Measurements from ENCODE around the gene G3BP2.
"Not testable (repeated sequence)": the region's sequence is repeated elsewhere in the genome, so short reads cannot be mapped to it uniquely, and the experiment has no call there.

Gene G3BP2

DNA sequence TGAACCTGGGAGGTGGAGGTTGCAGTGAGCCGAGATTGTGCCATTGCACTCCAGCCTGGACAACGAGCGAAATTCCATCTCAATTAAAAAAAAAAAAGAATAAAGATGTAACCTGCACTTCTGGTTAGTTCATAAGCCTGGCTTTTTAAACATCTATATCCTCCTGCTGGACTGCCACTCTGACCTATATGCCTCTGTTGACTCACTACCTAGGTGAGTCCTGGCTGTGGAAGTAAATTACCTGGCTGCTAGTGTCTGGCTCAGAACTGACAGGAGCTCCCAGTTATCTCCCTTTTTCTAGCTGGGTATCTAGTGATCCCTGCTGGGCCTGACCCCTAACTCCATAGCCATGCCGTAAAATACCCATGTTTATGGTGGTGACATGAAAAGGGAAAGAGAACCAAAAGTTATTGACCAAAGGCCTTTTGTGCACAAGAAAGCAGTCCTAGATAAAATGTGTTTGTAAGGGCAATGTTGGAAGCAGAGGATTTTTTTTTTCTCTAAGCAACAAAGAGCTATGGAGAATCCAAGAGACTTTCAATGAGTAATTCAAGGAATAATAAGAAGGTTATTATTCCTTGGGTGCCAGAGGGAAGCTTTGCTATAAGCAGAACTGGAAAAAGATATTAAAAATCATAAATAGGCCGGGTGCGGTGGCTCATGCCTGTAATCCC lies 10.4 kb upstream of the G3BP2 start:
- no peak for FAIRE-seq

DNA sequence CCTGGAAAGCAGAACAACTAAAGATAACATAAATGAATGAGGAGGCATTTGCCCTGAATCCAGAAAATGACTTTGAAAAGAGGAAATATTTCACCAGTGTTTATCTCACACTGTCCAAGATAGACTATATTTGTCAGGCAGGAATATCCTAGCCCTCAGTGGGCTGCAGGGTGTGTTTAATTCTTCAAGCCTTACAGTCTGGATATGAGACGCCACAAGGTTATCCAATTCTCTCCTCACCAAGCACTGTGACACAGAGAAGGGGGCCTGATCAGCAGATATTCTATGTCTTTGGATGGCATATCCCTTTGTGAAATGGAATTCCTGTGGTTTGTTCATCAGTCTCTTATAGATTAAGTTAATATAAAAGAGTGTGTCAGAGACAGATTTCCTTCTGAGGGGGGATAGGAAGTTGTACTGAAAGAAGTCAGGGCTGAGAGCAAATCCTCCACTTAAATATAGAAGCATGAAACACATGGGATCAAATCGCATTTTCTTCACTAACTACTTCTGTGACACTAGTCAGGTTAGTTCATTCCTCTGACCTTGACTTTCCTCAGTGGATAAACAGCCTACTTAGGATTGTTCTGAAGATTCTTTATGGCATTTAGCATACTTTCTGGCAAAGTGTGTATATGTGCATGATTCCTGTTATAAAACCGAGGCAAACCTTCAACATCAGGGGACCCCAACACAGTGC lies 6.8 kb upstream of the G3BP2 start:
- FAIRE-seq: no peak

- no peak for FAIRE-seq
These were observed 5.8 kb upstream of the G3BP2 start for GRCh38 chr4:75678965-75679364.

DNA sequence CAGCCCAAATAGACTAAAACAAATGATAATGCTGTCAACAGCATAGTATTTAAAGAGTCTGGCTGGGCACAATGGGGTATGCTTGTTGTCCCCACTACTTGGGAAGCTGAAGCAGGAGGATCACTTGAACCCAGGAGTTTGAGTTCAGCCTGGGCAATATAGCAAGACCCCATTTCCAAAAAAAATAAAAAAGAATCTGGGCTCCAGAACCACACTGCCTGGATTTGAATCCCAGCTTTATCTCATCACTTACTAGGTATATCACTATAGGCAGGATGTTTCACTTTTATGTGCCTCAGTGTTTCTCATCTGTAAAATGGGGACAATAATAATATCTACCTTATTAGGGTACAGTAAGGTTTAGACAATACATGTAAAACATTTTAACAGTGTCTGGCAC lies 5.3 kb upstream of the G3BP2 start:
- FAIRE-seq: no peak

GRCh38 chr4:75675004-75675531 lies 1.9 kb upstream of the G3BP2 start:
- no peak for FAIRE-seq

DNA sequence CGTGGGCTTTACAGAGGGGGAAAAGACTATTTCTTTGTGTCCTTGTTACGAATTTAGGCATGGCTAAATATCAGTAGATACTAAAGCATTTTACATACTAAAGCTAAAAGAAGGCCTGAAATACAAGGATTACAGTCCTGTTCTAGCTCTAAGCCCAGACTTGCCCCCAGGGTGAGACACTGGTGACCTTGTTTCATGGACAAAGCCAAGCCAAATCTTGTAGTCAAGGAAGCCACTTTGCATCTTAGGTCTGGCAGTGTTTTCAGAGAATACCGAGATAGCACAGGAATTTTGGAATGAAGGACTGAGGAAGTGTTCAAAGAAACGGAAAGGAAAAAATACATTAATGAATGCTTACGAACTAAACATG lies 733 bp upstream of the G3BP2 start:
- no peak for FAIRE-seq

DNA sequence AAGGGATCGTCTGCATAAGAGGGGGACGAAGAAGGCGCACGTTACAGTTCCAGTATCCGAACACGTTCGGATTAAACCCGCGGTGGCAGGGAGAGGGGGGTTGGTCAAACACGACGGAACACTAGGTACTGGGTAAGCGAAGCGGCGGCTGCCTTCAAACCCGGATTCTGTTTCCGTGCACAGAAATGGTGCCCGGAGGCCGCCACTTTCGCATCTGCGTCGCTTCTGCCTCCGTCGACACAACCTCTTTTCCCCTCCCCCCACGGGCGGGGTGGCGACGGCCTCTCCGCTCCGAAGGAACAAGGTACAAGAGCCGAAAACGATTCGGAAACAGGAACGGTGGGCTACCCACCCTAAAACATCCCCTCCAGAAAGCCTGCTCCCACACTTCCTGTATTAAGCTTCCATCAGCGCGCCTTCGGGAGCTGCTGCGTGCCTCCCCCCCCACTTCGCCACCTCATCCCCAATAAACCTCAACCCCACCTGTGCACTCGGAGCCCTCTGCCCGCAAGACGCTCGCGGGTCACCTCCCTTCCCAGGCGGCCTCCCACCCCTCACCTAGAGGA lies 667 bp downstream of the G3BP2 start:
- no peak for FAIRE-seq

- no peak for FAIRE-seq
These were observed 1.3 kb downstream of the G3BP2 start for GRCh38 chr4:75671802-75672421.

DNA sequence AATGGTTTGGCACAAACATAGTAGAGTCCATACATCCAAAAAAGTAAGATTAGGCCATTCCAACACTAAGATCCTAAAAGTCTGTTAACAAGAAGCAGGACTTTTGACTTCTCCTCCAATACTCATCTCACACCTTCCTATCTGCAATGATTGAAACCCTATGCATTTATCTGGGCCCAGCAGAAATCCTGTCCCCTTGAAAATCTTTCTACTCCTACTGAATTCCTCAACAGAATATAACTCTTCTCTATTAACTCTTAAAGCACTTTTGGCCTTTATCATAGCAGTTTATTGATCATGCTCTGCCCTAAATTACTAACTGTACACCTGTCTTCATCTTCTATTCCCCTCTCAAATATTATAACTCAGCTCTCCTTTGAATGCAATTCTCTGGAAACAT lies 4.6 kb downstream of the G3BP2 start:
- no peak for FAIRE-seq

GRCh38 chr4:75667636-75668035 lies 5.6 kb downstream of the G3BP2 start:
- not testable (repeated sequence) for FAIRE-seq

- FAIRE-seq: no peak
These were observed 6.9 kb downstream of the G3BP2 start for GRCh38 chr4:75666299-75666698.

- not testable (repeated sequence) for FAIRE-seq
These were observed 8.6 kb downstream of the G3BP2 start for GRCh38 chr4:75664604-75665003.

- FAIRE-seq: no peak
These were observed 10.6 kb downstream of the G3BP2 start for GRCh38 chr4:75662626-75663025.

DNA sequence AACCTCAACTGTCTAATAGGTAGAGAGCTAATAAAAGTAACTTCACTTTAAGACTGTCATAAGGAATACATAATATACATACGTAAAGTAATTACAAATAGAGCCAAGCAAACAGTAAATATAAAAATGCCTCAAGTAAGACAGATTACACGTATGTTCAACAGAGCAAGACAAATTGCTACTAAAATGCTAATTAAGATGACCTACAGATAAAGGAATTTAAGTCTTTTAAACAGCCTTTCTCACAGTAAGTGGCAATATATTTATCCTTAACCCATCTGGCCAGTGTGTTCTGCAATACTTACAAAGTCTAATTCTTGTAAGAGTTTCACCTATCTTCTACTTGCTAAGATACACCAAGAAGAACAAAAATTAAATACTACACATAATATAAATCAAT lies 12.7 kb downstream of the G3BP2 start:
- no peak for FAIRE-seq

DNA sequence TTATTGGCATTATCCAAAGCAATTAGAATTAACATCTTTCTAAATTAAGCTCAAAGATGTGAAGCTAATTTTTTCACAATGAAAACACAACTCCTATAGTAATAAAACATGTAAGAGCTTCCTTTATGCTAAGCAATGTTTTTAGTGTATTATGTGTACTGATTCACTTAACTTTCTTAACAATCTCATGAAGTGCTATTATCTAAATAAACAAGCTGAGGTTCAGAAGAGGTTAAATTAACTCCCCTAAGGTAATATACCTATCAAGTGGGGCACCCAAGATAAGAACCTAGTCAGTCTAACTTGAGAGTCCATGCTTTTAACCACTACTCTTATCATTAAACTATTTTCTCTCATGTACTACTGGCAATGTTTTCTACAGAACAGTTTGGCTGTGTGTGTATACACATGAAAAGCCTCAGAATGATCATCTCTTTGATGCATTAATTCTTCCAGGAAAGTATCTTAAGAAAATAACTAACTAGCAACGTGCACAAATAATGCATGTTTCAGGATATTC lies 13.6 kb downstream of the G3BP2 start:
- no peak for FAIRE-seq

DNA sequence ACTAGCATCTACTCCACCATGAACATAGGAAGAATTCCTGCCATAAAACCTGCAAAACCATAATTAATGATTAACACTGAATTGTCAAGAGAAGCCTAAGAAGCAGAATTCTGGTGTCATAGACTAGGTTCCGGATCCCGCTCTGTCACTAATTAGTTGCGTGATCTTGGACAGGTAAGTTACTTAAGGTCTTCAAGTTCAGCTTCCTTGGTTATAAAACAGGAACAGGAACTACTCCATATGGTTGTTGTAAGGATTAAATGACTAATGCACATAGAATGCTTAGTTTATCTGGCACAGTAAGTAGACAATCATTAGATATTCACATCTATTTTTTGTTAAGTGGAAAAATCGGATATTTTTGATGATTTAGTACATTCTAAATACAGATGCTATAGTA lies 14.3 kb downstream of the G3BP2 start:
- no peak for FAIRE-seq

DNA sequence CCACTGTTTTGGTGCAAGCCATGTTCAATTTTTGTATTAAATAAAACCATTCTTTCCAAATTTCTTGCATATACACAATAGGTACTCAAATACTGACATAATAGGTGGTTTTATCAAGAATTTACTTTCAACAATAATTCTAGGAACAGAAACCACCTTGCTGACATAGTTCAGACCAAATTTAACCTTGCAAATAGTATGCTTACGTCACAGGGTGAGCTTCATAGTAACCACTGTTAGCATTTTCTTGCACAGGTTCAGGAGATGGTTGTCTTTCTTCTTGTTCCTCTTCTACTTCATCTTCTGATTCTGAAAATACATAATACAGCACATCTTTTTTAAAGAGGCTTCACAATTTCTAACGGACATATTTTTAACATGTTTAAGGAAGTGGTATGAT lies 17.6 kb downstream of the G3BP2 start:
- FAIRE-seq: no peak

DNA sequence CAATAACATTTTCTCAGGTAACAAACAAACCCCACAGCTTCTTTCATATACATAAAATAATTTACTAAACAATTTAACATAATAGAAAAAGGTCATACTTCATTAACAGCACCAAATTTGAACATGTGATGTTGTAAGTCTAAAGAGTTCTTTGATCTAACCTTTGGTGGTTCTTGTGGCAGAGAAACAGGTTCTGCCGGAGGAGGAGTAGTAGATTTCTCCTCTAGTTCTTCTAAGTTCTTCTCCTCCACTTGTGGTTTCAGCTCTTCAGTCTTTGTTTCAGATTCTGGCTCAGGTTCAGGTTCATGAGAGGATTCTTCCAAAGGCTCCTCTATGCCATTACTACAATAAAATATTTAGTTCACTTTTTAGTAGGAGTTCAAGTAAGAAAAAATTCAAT lies 18.3 kb downstream of the G3BP2 start:
- no peak for FAIRE-seq

DNA sequence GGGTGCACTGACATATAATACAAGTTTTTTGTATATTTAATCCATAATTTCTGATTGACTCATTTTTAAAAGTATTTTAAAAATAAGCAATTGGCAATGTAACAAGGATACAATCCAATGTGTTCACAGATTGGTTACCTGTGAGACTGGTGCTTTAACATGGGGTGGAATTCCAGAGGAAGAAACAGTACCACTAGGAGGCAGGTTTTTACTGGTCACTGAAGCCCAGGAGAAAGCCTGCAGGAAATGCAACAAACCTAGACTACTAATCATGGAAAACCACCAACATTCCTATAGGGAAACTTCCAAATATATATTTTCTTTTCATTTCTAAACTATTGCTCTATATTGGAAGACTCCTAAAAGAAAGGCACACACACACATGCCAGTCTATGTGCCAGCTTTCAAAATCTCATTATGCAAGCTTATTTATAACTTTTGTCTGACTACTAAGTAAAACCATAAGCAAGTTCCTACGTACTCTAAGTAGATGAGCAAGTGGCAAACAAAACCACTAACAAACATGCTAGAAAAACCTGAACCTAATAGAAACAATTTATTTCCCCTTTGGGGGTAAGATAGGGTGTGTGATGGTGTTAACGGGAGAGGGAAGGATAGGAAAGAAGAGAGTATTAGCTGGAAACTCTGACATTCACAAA lies 19.2 kb downstream of the G3BP2 start:
- peak; percentile 58 for FAIRE-seq

DNA sequence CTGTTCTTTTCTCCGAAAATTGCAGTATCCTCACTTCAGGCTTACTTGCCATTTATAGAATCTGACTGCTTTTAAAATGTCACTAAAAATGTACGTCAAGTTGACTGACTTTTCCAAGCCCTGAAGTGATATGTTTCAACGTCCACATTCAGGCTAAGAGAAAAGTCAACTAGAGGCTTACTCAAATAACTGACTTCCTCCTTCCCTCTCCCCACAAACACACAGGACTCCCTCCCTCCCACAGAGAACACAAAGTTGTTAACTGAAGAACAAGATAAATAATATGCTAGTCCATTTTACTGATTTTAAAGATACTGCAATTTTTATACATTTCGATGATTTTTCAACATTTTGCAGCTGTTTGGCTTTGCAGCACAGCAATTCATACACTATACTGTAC lies 29.1 kb downstream of the G3BP2 start:
- FAIRE-seq: no peak

DNA sequence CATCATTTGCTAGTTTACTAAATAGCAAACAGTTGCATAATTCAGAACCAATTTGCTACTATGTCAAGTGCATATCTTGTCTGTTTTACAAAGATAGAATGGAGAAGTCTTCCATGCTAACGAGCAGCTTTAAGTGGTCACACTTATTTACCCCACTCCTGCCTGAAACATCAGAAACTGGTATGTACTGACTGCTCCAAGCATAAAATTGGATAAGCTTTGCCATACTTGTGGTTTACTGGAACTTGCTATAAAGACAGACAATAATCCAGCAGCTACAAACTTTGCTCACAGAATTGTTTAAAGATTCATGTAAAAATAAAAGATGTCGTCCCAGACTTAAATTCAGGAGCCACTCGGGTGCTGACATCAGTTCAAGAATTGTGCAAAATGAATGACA lies 29.6 kb downstream of the G3BP2 start:
- FAIRE-seq: no peak

DNA sequence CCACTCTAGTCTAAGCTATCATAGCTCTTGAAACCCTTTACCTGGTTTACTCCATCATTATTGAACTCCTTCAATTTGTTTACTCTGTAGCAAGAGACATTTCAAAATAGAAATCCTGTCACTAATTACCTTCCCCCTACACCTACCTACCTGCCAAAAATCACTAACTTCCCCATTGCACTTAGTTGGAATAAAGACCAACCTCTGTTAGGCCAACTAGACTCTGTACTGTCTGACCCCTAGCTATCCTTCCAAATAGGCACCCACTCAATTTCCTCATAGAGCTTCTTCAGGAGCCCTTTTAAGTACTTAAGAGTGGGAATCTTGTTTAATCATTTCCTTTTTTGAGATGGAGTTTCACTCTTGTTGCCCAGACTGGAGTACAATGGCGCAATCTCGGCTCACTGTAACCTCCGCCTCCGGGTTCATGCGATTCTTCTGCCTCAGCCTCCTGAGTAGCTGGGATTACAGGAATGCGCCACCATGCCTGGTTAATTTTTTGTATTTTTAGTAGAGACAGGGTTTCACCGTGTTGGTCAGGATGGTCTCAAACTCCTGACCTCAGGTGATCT lies 34.0 kb downstream of the G3BP2 start:
- FAIRE-seq: no peak

- FAIRE-seq: no peak
These were observed 35.4 kb downstream of the G3BP2 start for GRCh38 chr4:75637827-75638226.
